HEK293T (cell line): ENCODE measurements around the gene LRRC7.

Experiments used
- BHLHE40 ChIP-seq: fragments of 450-650 bp; IDR thresholded peaks from 2 replicates; pipeline ENCODE4 v1.6.1; 2016; ENCODE audit warnings: mild to moderate bottlenecking, moderate library complexity, borderline replicate concordance
- ELF4 ChIP-seq: fragments of 450-650 bp; IDR thresholded peaks from 2 replicates; pipeline ENCODE4 v1.6.1; 2017; ENCODE audit warnings: antibody characterized with exemption
- FOXK2 ChIP-seq: fragments of 450-650 bp; IDR thresholded peaks from 2 replicates; pipeline ENCODE4 v1.6.1; 2016; ENCODE audit warnings: mild to moderate bottlenecking
- FOXM1 ChIP-seq: fragments of 450-650 bp; IDR thresholded peaks from 2 replicates; pipeline ENCODE4 v1.6.1; 2017; ENCODE audit warnings: mild to moderate bottlenecking, borderline replicate concordance
- HDGF ChIP-seq: fragments of 450-650 bp; IDR thresholded peaks from 2 replicates; pipeline ENCODE4 v1.6.1; 2017; ENCODE audit warnings: antibody characterized with exemption, borderline replicate concordance
- LEF1 ChIP-seq: fragments of 450-650 bp; IDR thresholded peaks from 2 replicates; pipeline ENCODE4 v1.6.1; 2017; ENCODE audit warnings: mild to moderate bottlenecking, borderline replicate concordance
- TARDBP ChIP-seq: fragments of 450-650 bp; IDR thresholded peaks from 2 replicates; pipeline ENCODE4 v1.6.1; 2016

DNA sequence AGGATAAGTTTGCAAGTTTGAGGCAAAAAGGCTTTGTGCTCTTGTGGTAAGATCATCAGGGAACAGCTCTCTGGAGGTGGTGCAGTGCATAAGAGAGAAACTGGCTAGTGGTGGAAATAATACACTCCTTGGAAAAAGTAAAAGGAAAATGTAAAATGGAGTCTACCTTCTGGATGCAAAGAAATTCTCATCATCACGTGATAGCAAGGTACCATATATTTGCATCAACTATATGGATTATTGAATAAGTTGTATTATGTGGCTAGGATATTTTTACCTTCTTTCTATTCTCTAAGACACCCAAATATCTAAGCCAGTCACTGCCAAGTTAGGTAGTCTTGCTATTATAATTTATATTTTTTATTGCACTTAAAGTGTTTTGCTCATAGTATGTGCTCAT is 14.0 kb upstream of the LRRC7 start:
- TF ChIP-seq BHLHE40 (no peak), HDGF (no peak), ELF4 (no peak), LEF1 (no peak), FOXM1 (no peak), TARDBP (no peak), FOXK2 (no peak)
